Retina (tissue), 1 donor: Measurements from ENCODE around the gene FN1.
A peak's percentile ranks its signal among the peaks of the same experiment; 100 is the strongest.
"Not testable (repeated sequence)": the region's sequence is repeated elsewhere in the genome, so short reads cannot be mapped to it uniquely, and the experiment has no call there.

ENCODE experiments used
- DNase-seq: peaks from one replicate; pipeline ENCODE4 v3.0.0-alpha.2; 2016

The FN1 gene

GRCh38 chr2:215324811-215325210 is 111.1 kb downstream of the FN1 start:
- no peak for DNase-seq

GRCh38 chr2:215320679-215321078 is 115.2 kb downstream of the FN1 start:
- no peak for DNase-seq

GRCh38 chr2:215320102-215320501 is 115.8 kb downstream of the FN1 start:
- DNase-seq, result no peak

- no peak for DNase-seq
Measured at GRCh38 chr2:215319500-215319899, 116.4 kb downstream of the FN1 start.

- no peak for DNase-seq
Measured at GRCh38 chr2:215316336-215316735, 119.5 kb downstream of the FN1 start.

- no peak for DNase-seq
Measured at GRCh38 chr2:215315301-215315700, 120.6 kb downstream of the FN1 start.

GRCh38 chr2:215314896-215315295 is 121.0 kb downstream of the FN1 start:
- DNase-seq, result no peak

- DNase-seq, result no peak
Measured at GRCh38 chr2:215313255-215313613, 122.6 kb downstream of the FN1 start.

GRCh38 chr2:215311625-215312396 is 124.1 kb downstream of the FN1 start, which contains the start of gene ATIC:
ATIC (plus strand) TSS chr2:215312059; CDS start chr2:215312143, 84 bp downstream.
- peak; percentile 95 for DNase-seq

GRCh38 chr2:215311259-215311624 is 124.6 kb downstream of the FN1 start:
- not testable (repeated sequence) for DNase-seq
